ENCODE data around the gene SBF2.

SBF2 gene

DNA sequence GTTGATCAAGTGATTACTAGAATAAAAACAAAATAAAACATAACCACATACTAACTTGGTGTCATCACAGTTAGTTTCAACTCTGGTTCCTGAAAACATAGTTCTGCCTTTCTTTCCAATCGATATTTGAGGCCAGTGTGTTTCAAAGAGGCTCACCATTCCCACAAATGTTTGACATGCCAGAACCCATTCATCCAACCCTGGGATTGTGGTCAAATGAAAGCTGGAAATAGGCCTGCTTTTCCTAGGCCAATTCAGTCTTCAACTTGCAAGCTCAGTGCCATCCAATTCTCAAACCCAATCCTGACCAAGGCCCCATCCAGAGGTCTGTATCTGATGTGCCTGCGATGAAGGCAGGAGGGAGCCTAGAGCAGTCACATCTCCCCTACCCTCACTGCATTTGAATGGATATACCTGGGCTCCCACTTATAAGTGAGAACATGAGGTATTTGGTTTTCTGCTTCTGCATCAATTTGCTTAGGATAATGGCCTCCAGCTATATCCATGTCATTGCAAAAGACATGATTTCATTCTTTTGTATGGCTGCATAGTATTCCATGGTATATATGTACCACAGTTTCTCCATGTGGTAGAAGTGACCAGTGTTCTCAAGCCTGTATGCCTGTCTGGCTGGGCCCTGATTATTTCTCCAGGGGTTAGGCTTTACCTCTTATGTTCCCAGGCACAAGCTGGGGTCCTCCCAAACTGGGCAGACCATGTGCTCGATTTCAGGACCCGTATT, 486.9 kb downstream of the SBF2 start:
- no peak for DNase-seq (ENCODE audit: low spot score)

DNA sequence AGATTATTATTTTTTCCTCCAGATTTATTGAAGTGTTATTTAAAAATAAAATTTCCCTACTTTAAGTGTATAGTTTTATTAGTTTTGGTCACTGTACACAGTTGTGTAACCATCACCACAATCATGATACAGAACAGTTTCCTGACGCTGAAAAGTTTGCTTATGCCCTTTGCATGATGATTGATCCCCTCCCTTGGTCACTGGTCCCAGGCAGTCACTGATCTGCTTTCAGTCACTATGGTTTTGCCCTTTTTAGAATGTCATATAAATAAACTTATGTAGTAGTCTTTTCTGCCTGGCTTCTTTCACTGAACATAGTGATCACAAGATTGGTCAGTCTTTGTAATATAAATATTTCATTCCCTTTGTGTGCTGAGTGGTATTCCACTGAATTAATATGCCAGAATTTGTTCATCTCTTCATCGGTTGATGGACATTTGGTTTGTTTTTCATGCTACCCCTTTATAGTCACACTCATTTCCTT, 489.6 kb downstream of the SBF2 start:
- no peak for DNase-seq (ENCODE audit: low spot score)

DNA sequence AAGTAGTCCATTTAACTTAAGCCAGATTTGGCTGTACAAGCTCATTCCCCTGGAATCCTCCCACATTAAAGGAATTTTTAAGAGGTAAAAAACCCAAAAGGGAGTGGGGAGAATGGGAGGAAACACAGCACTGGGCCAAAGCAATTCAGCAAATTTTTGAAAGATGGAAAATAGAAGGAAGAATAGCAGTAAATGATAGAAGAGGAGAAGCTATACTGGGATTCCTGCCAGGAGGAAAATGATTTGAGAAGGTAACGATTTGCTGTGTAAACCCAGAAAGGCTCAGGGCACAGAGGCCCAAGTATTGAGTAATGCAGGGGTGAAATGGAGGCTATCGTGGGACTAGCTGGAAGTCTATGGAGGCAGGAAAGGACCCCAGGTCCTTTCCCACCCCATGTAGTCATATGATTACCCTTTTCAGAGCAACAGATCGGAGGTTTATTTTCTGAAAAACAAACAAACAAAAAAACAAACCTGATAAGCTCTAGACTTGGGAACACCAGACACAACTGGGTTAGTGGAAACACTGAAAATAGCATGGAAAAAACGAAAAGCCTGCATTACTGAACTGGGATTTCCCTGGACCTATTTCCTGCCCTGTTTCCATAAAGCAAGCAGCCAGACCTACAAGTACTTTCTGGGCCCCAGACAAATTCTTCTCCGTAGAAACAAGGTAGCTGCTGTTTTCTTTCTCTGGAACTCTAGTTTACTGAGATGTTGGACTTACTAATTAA, 490.2 kb downstream of the SBF2 start:
- no peak for DNase-seq (ENCODE audit: low spot score)

DNA sequence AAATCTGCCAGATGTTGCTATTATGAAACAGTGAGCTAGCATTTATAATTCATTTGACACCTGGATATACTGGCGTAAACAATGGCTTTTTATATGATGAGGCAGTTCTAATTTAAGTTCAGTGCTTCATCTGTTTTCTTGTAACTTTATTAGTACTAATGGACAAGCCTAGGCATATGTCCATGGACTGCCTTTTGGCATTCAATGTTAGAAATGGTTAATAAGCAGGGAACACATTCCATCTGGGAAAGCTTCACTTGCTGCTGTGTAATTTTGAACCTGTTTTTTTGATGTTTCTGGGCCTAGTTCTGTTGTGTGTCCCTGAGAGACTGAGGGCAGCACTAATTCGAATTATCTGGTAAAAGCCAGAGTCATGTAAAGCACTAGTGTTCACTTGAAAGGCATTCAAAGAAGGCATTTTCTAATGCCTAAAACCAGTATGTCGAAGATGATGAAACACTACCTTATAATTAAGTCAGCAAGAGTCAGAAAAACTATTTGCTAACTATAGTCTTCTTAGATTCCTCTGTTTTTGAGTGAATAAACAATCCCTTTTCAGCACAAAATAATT, 491.6 kb downstream of the SBF2 start:
- no peak for DNase-seq (ENCODE audit: low spot score)

DNA sequence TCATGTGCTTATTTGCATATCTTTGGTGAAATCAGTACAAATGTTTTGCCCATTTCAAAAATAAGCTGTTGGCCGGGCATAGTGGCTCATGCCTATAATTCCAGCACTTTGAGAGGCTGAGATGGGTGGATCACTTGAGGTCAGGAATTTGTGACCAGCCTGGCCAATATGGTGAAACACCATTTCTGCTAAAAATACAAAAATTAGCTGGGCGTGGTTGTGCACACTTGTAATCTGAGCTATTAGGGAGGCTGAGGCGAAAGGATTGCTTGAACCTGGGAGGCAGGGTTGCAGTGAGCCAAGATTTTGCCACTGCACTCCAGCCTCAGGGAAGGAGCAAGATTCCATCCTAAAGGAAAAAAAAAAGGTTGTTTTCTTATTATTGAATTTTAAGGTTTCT, 494.1 kb downstream of the SBF2 start:
- no peak for DNase-seq (ENCODE audit: low spot score)

DNA sequence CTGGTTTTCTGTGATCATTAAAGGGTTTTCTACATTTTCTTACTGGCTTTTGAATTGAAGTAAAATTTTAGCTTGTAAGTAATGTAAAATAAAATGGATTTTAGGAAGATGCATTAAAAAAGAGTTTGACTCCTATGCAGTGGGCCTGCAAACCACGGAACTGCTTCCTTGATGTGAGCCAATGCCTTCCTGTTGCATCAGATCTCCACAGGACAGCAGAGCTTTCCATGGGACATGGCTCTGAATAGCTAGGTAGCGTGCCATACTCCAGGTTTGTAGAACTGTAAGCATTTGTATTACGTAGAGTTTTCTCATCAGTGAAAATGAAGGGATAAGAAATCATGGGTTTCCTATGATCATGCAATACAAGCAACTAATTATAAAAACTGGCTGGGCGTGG, 496.7 kb downstream of the SBF2 start:
- no peak for DNase-seq (ENCODE audit: low spot score)

DNA sequence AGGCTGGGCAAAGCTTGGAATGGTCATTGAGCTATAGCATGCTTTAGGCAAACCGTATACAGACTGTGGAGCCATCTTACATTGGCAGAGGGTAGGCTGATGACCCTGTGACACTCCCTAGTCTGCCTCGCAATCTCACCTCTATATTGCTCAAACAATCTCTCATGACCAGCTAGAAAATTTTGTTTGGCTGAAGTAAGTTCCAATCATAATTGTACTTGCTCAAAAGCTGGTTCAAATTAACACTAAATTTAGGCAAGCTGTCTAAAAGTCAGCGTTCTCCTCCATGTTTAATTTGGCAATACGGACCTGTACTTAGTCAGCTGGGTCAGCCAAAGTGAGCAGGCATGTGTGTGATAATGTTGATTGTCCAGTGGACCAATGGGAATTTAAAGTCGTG, 497.2 kb downstream of the SBF2 start:
- DNase-seq (ENCODE audit: low spot score), result no peak

DNA sequence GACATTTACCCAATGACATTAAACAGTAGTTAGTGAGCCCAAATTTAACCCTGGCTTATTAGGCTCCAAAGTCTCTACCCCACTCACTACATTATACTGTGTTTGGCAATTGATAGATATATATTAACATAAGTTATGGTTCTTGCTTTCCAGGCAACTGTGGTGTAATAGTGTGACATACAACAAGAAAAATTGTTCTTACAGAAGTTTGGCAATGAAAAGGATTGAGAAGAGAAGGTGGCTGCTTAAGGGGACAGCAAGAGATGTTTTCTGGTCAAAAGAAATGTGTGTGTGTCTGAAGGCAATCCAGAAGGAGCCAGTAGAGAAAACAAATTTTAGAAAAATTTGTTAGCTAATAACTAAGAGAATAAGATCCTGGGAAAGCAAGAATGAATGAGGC, 497.8 kb downstream of the SBF2 start:
- no peak for DNase-seq (ENCODE audit: low spot score)

DNA sequence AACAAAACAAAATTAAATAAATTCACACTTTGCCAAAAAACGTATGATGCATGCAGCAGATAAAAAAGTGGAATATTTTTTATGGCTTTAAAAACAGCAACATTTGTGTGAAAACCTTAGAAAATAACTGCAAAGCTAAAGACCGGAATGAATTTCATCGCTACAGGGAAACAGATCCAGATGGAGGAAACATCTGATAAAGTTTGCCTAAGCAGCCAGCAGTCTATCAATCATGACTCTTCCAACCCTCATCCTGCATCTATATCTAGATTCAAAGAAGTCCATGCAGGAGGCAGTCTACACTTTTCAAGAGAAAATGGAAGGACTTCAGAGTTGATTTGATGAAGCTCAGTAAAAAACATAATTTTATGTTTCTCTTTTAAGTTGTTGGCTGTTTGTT, 503.3 kb downstream of the SBF2 start:
- DNase-seq (ENCODE audit: low spot score), result no peak

DNA sequence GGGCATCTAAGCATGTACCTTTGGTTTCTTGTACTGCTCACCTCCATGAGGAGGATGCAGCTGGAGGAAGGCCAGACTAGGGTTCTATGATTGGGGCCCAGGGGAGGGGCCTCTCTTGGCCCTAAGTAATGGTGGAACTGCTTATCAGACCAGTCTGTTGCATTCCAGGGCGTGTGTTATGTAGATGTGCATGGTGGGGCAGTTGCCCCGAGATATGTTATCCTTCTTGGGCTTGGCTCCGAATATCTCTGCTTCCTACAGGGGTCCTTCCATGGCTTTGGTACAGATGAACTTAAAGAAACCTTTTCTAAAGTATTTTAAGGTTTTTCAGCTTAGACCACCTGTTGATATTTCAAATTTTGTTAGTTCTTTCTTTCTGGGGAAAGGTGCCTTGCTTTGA, 504.1 kb downstream of the SBF2 start:
- DNase-seq (ENCODE audit: low spot score), result no peak

DNA sequence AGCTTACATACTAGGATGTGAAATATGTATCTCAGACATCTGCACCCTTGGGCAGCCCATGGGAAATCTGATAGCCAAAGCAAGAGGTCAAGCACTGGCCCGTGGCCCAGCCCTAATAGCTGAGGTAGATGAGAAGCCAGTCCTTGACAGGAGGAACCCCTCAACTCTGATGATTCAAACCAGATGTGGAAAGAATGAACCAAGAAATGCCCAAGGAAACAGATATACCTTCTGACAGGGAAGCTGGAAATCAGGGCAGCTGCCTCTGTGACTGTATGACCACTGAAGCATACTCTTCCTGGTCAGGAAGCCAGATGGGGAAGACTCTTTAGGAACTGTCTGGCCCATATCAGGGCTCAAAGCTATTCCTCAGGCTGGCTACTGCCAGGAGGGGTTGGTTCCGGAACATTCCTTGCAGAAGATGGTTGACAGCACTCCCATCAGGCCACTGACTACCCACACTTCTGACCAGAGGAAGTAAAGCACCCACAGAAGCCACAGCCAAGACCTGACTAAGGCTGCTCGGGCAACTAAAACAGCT, 506.0 kb downstream of the SBF2 start:
- no peak for DNase-seq (ENCODE audit: low spot score)

DNA sequence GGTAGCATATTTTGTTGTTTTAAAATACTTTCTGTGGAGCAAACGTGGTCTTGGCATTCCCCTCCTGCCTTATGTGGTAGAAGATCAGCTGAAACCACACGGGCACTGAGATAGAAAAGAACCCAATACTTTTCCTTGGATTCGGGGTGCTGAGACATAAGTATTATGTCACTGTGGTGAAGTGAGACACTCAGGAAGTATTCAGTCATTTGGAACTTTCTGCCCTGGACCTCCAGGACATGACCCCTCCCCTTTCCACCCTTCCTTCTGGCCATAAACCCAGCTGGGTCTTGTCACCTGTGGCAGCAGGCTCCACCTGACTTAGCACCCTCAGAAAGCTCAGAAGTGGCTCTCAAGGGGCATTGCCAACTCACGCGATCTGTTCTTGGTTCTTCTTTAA, 506.8 kb downstream of the SBF2 start:
- no peak for DNase-seq (ENCODE audit: low spot score)

DNA sequence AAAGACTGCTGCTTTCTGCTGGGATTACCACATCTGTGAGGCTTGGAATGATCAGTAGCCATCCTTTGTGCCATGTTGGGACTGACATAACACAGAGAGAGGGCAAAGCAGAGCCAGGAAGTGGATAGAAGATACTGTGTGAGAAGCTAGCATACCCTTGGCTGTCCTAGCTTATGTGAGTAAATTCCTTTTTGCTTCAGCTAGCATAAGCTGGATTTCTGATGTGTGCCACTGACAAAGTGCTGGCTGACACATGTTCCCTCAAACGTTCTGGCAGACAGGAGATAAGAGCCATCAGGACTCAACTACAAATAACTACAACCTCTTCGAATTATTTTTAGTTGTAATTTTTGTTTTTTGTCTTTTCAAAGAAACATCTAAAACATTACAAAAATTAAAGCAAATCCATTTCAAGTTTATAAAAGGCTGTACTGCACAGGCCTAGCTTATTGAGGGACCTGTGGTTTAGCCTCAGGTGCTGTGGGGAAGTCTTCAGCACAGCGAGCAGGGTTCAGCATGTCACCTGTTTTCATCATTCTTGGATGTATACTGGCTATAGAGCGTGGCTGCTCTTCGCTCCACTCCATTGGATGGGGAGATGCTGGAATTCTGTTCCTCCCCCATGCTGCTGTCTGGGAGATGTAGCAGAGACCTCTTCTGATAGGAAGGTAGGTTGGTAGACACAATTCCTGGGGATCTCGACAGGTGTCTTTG, 509.3 kb downstream of the SBF2 start:
- DNase-seq (ENCODE audit: low spot score), result no peak

DNA sequence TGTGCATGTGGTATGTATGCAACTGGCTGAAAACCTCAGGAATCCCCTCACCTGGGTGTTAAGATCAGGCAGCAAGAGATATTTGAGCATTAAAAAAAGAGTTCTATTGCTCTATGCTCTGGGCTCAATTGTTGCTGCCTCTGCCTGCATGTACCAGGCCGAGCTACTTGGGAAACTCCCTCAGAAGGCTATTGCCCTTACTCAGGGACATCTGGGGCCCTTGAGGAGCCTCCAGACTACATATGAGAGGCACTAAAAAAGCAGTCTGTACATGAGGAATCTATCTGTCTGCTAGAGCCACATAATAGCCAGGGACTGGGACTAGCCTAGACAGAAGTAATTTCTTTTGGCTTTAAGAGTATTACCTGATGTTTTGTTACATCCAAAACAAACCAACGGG, 510.0 kb downstream of the SBF2 start:
- DNase-seq (ENCODE audit: low spot score), result no peak

DNA sequence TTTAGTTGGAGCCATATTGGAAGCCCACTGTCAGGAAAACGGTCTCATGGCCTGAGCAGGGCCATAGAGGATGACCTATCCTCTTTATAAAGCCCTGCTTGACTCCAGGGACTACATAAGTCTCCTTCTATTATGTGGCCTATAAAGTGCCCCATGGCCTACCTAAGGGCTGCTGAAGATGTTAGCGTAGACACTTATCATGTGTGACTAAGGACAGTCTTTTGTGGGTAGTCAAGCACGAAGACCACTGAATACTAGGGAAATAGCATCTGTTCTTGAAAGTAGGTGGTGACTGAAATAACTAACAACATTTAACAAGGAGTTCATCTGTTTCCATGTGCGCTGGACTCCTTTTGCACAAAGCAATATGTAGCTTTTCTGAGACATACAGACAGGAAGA, 513.1 kb downstream of the SBF2 start:
- DNase-seq (ENCODE audit: low spot score), result no peak

DNA sequence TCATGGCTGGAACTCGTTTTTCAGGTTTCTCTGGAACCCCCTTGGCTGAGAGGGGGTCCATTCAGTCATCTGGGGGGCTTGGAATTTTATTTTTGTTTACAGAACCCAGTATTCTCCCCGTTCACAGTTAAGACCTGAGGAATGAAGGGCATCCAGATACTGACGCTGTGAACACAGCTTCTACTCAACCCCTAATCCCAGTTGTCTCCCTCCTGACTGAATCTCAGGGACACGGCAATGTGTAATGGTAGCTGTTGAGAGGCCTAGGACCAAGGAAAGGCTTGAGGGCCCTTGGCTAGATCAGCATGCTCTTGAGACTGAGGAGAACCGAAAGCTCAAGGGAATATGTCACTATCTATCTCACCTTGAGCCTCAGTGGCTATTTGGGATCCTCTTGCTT, 516.5 kb downstream of the SBF2 start:
- DNase-seq (ENCODE audit: low spot score), result no peak

DNA sequence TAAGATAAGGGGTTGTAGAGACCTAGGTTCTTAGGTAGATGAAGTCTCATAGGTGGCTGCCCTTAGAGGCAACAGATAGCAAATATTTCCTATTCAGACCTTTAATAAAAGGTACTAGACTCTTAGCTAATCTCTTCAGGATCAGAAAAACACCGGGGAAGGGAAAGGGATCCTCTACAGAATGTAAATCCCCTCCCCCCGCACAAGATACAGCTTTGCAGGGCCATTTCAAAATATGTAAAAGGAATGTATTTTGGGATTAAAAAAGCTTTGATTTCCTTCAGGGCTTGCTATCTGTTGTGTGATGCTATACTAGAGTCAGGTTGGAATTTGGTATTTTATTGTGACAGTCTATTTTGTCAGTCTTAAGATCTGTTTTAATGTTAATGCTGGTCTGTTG, 517.0 kb downstream of the SBF2 start:
- no peak for DNase-seq (ENCODE audit: low spot score)

DNA sequence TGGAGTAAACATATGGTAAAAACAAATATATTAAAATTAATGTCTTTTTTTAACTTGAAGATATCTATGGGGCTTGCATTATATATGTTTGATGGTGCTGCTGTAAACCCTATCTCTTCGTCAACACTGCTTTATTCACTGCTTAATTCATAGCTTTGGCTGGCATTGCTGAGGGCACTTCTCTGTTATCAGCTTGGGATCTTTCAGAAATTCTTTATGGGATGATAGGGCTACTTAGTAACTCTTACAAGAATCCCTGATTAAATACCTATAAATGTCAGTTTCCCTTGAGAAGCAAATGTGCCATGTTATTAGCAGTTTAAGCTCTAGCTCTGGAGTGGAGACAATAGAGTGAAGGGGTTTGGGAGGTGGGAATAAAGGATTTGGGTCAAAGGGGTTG, 517.8 kb downstream of the SBF2 start:
- DNase-seq (ENCODE audit: low spot score), result no peak

DNA sequence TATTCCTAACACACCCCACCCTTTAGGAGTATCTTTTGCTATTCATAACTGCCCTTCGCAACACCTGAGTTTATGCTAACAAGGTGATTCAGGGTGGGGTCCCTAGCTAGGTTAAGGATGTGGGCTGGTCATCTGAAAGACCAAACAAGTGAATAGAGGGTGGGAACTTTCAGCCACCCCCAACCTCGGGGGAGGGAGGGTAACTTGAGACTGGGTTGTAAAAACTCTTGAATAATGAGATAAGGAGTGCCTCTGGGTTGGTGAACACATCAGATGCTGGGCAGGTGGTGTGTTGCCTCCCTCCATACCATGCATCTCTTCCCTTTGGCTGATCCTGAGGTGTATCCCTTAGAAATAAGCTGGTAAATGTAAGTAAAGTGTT, 518.6 kb downstream of the SBF2 start:
- DNase-seq (ENCODE audit: low spot score), result no peak

DNA sequence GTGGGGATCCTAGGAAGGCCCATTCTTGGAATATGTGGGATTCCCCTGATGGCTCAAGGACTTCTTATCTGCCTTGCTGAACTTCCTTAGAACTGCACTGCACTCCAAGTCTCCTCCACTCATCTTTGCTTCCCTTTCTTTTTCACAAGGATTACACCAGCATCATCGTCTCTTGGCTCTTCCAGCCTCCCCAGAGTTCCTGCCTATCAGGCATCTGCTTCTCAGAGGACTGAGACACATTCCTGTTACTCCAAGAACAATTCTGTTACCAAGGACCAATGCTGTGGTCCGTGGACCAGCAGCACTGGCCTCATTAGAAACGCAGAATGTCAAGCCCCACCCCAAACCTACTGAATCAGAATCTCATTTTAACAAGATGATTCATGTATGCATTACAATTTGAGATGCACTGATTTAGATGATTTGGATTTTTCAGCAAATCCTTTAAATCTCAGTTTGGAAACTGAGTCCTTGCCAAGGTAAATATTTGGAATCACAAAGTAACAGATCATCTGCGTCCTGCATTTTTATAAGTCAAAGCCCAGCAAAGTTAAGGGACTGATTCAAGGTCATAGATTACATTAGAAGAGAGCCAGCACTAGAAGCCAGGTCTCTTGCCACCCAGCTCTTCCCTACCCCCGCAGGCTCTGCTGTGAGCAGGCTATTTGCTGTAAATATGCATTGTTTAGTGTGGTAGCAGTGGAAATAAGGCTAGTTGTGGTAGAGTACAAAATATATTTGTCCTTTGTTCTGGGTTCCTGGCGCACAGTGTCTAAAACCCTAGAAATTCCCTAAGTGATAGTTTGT, 519.2 kb downstream of the SBF2 start:
- DNase-seq (ENCODE audit: low spot score), result no peak

DNA sequence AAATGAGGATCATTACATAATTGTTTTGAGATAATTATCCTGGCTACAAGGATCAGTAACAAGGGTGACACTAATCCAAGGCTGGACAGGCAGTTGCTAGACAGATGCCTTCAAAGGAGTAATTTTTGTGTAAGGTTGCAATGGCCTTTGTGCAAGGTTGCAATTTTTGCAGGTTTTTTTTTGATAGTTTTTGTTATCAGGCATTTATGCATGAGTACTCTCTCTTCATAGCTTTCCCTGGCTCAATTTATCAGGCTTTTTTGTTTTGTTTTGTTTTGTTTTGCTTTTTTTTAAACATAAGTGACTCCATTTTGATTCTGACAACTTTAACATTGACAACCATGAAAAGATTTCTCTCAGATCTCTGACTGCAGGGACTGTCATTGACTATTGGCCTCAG, 519.9 kb downstream of the SBF2 start:
- no peak for DNase-seq (ENCODE audit: low spot score)

DNA sequence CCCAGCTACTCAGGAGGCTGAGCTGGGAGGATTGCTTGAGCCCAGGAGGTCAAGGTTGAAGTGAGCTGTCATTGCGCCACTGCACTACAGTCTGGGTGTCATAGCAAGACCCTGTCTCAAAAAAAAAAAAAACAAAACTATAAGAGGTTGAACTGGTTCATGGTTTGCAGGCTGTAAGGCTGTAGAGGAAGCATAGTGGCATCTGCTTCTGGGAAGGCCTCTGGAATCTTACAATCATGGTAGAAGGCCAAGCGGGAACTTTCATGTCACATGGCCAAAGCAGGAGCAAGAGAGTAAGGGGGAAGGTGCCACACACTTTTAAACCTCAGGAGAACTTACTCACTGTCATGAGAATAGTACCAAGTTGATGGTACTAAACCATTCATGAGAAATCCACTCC, 520.5 kb downstream of the SBF2 start:
- DNase-seq (ENCODE audit: low spot score), result no peak
